ENCODE results near the gene RAB38. TPM values are rescaled to one million over a fixed set of nuclear protein-coding genes. Genes with fewer than 3 reads are reported as not detected.

RAB38 gene
- total RNA-seq, 1 experiment from 2014 or later = 18.7 TPM

DNA sequence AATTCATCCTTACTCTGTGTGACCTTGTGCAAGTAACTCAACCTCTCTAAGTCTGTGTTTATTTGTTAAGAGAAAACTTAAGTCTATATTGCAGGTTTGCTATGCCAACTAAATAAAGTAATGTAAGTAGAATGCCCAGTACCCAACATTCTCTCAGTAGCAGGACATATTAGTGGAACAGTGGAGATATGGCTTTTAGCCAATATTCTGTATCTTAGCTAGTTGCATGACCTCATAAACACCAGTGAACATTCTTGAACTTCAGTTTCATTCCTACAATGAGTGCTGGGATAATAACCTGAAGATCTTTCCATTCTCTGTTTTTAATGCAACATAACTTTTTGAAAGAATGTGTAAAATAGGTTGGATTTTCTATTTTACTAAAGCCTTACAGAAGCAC lies 77.0 kb downstream of the RAB38 start:
- no peak overlapping the region for H3K27ac ChIP-seq (ENCODE audit: insufficient read length, low read depth, low read length)
- H2BK15ac ChIP-seq (ENCODE audit: low read depth, low read length) = no peak overlapping the region
- Mint-ChIP-seq H3K9me3 (no peaks in the 10 kb centered on the region), H3K36me3 (ENCODE audit: insufficient read depth in 1 of 3, low read depth in 3 of 3) (no peaks in the 10 kb centered on the region), H3K27ac (no peak overlapping the region), H3K4me1 (peaks cover 2% of the 10 kb centered on the region in 2 experiments), H3K4me3 (no peak overlapping the region), H3K27me3 (ENCODE audit: low read depth) (no peaks in the 10 kb centered on the region)
- no peak for TF ChIP-seq CTCF (conservative IDR thresholded peaks at IDR 0.05)
- H2BK12ac ChIP-seq (ENCODE audit: insufficient read length, low read depth, low read length) = no peak overlapping the region
- H3K23me2 ChIP-seq (ENCODE audit: insufficient read length, low read depth, low read length, poor library complexity, severe bottlenecking) = no peaks in the 10 kb centered on the region
- H3K56ac ChIP-seq (ENCODE audit: insufficient read length, low read depth, low read length) = no peak overlapping the region
- no peak overlapping the region for H3T11ph ChIP-seq (ENCODE audit: low read length)
- H3K4ac ChIP-seq (ENCODE audit: low read depth, low read length) = no peak overlapping the region
- no peak overlapping the region for H4K8ac ChIP-seq (replicated peaks; ENCODE audit: insufficient read length, low read depth, low read length)
- no peak overlapping the region for H3K4me2 ChIP-seq (ENCODE audit: insufficient read depth, insufficient read length, low read length)
- no peaks in the 10 kb centered on the region for H4K20me1 ChIP-seq (ENCODE audit: control insufficient read depth, insufficient read depth, insufficient read length)
- no peak overlapping the region for H4K91ac ChIP-seq (ENCODE audit: insufficient read length, low read depth, low read length)
- H2AK5ac ChIP-seq (ENCODE audit: insufficient read length, low read length) = no peak overlapping the region
- H2BK5ac ChIP-seq (ENCODE audit: insufficient read length, low read length) = no peak overlapping the region
- H3K23ac ChIP-seq (ENCODE audit: insufficient read length, low read depth, low read length) = no peak overlapping the region
- H3K79me2 ChIP-seq (ENCODE audit: insufficient read depth, low read length) = no peaks in the 10 kb centered on the region
- DNase-seq = no peak
- no peak overlapping the region for H4K5ac ChIP-seq (ENCODE audit: insufficient read length, low read depth, low read length)
- no peak overlapping the region for H3K18ac ChIP-seq (ENCODE audit: insufficient read length, low read depth, low read length)
- H2BK20ac ChIP-seq (ENCODE audit: low read depth, low read length, poor library complexity, severe bottlenecking) = no peak overlapping the region
- no peak overlapping the region for H3K14ac ChIP-seq (ENCODE audit: insufficient read depth, low read length)
- no peak overlapping the region for H3K9ac ChIP-seq (ENCODE audit: extremely low read depth, insufficient read length, low read length)
- H2BK120ac ChIP-seq (ENCODE audit: low read depth, low read length, poor library complexity, severe bottlenecking) = no peak overlapping the region
- no peaks in the 10 kb centered on the region for H3K27me3 ChIP-seq (ENCODE audit: insufficient read depth, low read length)
- H3K79me1 ChIP-seq (ENCODE audit: insufficient read depth, low read depth, low read length, poor library complexity, severe bottlenecking) = no peaks in the 10 kb centered on the region
- H3K9me3 ChIP-seq (ENCODE audit: control insufficient read depth, low read depth, low read length) = no peaks in the 10 kb centered on the region
- 0 out of 2 replicates have a peak, but pooled peaks cover 1% of the 10 kb centered on the region for H3K4me1 ChIP-seq (ENCODE audit: insufficient read depth, low read length)
- no peak overlapping the region for H2AFZ ChIP-seq (ENCODE audit: low read length)

Measured in H9 (cell line).